Glutamatergic neuron (in vitro differentiated cells): ENCODE measurements around the gene BSPRY. TPM values are rescaled to one million over a fixed set of nuclear protein-coding genes. Genes with fewer than 3 reads are reported as not detected.

Experiments used
- DNase-seq: peaks from one replicate; pipeline ENCODE4 v3.0.0; 2022
- H3K27ac Mint-ChIP-seq: one replicate; pipeline ENCODE4 v1.8.0; 2020; ENCODE audit warnings: mild to moderate bottlenecking, mixed read lengths, inconsistent platforms; ENCODE audit not compliant: unreplicated experiment
- H3K27me3 Mint-ChIP-seq: one replicate; pipeline ENCODE4 v1.8.0; 2020; ENCODE audit warnings: mild to moderate bottlenecking, moderate library complexity, mixed read lengths, inconsistent platforms; ENCODE audit not compliant: unreplicated experiment
- H3K36me3 Mint-ChIP-seq: one replicate; pipeline ENCODE4 v1.8.0; 2020; ENCODE audit warnings: mild to moderate bottlenecking, mixed read lengths, inconsistent platforms; ENCODE audit not compliant: unreplicated experiment
- H3K4me1 Mint-ChIP-seq: one replicate; pipeline ENCODE4 v1.8.0; 2020; ENCODE audit warnings: mild to moderate bottlenecking, low read depth, mixed read lengths, inconsistent platforms; ENCODE audit not compliant: unreplicated experiment
- H3K4me3 Mint-ChIP-seq: one replicate; pipeline ENCODE4 v1.8.0; 2020; ENCODE audit warnings: mild to moderate bottlenecking, mixed read lengths, inconsistent platforms; ENCODE audit not compliant: unreplicated experiment
- H3K9me3 Mint-ChIP-seq: one replicate; pipeline ENCODE4 v1.8.0; 2020; ENCODE audit warnings: mild to moderate bottlenecking, moderate library complexity, mixed read lengths, inconsistent platforms; ENCODE audit not compliant: unreplicated experiment
- CTCF ChIP-seq: fragments of 200-600 bp; sonication (generic); IDR thresholded peaks from one replicate; pipeline ENCODE4 v1.5.0; 2021; ENCODE audit not compliant: partially characterized antibody, unreplicated experiment
- total RNA-seq: library from RNA; stranded (reverse); fragmentation: NEBNext Ultra II Directional; extraction: Animal tissue kit (Norgen Biotek cat#: 25700); gene quantifications from one replicate; pipeline ENCODE4 v1.2.1, GENCODE V29; 2021; ENCODE audit not compliant: unreplicated experiment

BSPRY gene
- total RNA-seq, 1 donor from 2014 or later, result not detected

GRCh38 chr9:113352411-113352810 is 3.1 kb downstream of the BSPRY start:
- Mint-ChIP-seq H3K27ac (no peak overlapping the region), H3K36me3 (no peaks in the 10 kb centered on the region), H3K9me3 (peaks cover 4% of the 10 kb centered on the region)

DNA sequence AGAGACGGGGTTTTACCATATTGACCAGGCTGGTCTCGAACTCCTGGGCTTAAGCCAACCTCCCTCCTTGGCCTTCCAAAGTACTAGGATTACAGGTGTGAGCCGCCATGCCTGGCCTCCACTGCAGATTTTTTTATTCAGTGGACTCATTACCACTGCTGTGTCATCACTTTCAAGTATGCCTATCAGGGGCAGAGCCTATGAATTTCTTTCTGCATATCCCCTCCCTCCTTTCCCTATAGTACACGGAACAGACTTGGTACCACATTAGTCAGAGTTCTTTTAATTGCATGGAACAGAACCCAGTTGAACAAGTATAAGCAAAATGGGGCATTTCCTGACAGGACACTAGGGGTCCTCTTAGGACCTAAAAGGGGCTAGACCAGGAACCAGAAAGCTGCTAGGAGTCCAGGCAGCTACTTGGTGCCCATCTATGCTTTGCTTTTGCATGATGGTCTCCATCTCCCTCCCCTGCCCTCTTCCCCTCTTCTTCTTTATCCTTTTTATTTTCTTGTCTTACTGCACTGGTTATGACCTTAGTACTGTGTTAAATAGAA is 5.8 kb downstream of the BSPRY start:
- no peak overlapping the region for H3K27ac Mint-ChIP-seq
- no peak for DNase-seq
- H3K27me3 Mint-ChIP-seq, result peaks cover 17% of the 10 kb centered on the region
- H3K4me1 Mint-ChIP-seq, result peaks cover 2% of the 10 kb centered on the region
- TF ChIP-seq CTCF, result no peak
- H3K36me3 Mint-ChIP-seq, result no peaks in the 10 kb centered on the region
- no peak overlapping the region for H3K4me3 Mint-ChIP-seq
- H3K9me3 Mint-ChIP-seq, result peaks cover 2% of the 10 kb centered on the region

More at GRCh38 chr9:113352411-113352810, 3.1 kb downstream of the BSPRY start:
- Mint-ChIP-seq H3K27me3 (peaks cover 21% of the 10 kb centered on the region), H3K4me1 (peaks cover 2% of the 10 kb centered on the region), H3K4me3 (no peak overlapping the region)
- no peak for TF ChIP-seq CTCF
- DNase-seq, result no peak

GRCh38 chr9:113356686-113357292 is 7.4 kb downstream of the BSPRY start:
- no peaks in the 10 kb centered on the region for H3K4me1 Mint-ChIP-seq
- TF ChIP-seq CTCF, result no peak
- H3K9me3 Mint-ChIP-seq, result no peaks in the 10 kb centered on the region

DNA sequence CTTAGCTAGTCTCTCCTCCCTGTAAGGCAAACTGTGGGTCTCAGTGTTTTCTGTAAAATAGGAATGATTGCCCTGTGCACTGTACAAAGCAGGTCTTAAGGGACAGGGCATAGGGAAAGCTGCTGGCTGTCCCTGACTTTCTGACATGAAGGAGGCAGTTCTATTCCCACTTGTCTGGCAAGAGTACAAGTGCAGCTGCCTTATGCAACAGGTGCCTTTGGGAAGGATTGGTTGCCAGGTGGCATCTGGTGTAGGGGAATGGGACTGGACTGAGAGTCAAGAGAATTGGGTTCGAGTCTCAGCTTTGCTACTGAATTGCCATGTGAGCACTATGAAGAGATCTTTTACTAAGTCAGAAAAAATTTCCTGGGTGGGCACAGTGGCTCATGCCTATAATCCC is 10.0 kb downstream of the BSPRY start:
- DNase-seq, result no peak
- H3K9me3 Mint-ChIP-seq, result no peaks in the 10 kb centered on the region
- H3K27ac Mint-ChIP-seq, result no peak overlapping the region
- no peaks in the 10 kb centered on the region for H3K36me3 Mint-ChIP-seq
- TF ChIP-seq CTCF, result no peak
- H3K27me3 Mint-ChIP-seq, result peaks cover 3% of the 10 kb centered on the region
- no peak overlapping the region for H3K4me3 Mint-ChIP-seq
- no peaks in the 10 kb centered on the region for H3K4me1 Mint-ChIP-seq

More at GRCh38 chr9:113356686-113357292, 7.4 kb downstream of the BSPRY start:
- no peak for DNase-seq
- no peaks in the 10 kb centered on the region for H3K36me3 Mint-ChIP-seq
- peaks cover 10% of the 10 kb centered on the region for H3K27me3 Mint-ChIP-seq
- H3K4me3 Mint-ChIP-seq, result no peak overlapping the region
- no peak overlapping the region for H3K27ac Mint-ChIP-seq

GRCh38 chr9:113360242-113360842 is 11.0 kb downstream of the BSPRY start:
- Mint-ChIP-seq H3K9me3 (no peaks in the 10 kb centered on the region), H3K4me1 (no peaks in the 10 kb centered on the region), H3K27ac (no peak overlapping the region), H3K4me3 (no peak overlapping the region), H3K27me3 (peaks cover 3% of the 10 kb centered on the region), H3K36me3 (no peaks in the 10 kb centered on the region)
- TF ChIP-seq CTCF, result no peak
- DNase-seq, result no peak
